CD14-positive monocyte (primary cell): Measurements from ENCODE around the gene THEM4. TPM values are rescaled to one million over a fixed set of nuclear protein-coding genes. Genes with fewer than 3 reads are reported as not detected.

Experiments used
- DNase-seq, 3 donors: peaks; one replicate each; pipeline ENCODE4 v3.0.0-alpha.2; 2011 to 2022
- H2AFZ ChIP-seq: 2 replicates; pipeline ENCODE4 v1.6.0; 2012; ENCODE audit warnings: mild to moderate bottlenecking, low read depth, low read length, inconsistent platforms; ENCODE audit not compliant: insufficient read depth, poor library complexity, severe bottlenecking
- H3K27ac ChIP-seq, 2 donors: 1 replicate in 1 of 2; 2 replicates in 1 of 2; pipeline ENCODE4 v1.5.1; 2012 to 2013; ENCODE audit warnings: low read length in 2 of 2, control low read depth in 1 of 2, inconsistent platforms in 1 of 2, low read depth in 1 of 2, mild to moderate bottlenecking in 1 of 2
- H3K27me3 ChIP-seq, 2 donors: one replicate each; pipeline versions ENCODE4 v1.6.0 to v1.6.1; 2011 to 2013; ENCODE audit warnings: low read length in 2 of 2; ENCODE audit not compliant: control insufficient read depth in 2 of 2, insufficient read depth in 2 of 2
- H3K36me3 ChIP-seq, 2 donors: replicated peaks in 1 of 2; 1 replicate in 1 of 2; 2 replicates in 1 of 2; pipeline versions ENCODE4 v1.5.1 to v1.6.1; 2012 to 2013; ENCODE audit warnings: low read length in 2 of 2, control low read depth in 1 of 2, inconsistent platforms in 1 of 2, mild to moderate bottlenecking in 1 of 2; ENCODE audit not compliant: insufficient read depth in 2 of 2, control insufficient read depth in 1 of 2
- H3K4me1 ChIP-seq, 2 donors: 1 replicate in 1 of 2; 2 replicates in 1 of 2; pipeline versions ENCODE4 v1.5.1 to v1.6.1; 2012 to 2013; ENCODE audit warnings: low read length in 2 of 2, control low read depth in 1 of 2, inconsistent platforms in 1 of 2, mild to moderate bottlenecking in 1 of 2, moderate library complexity in 1 of 2; ENCODE audit not compliant: insufficient read depth in 2 of 2, control insufficient read depth in 1 of 2
- H3K4me2 ChIP-seq: replicated peaks from 2 replicates; pipeline ENCODE3; 2012; ENCODE audit warnings: low read length, moderate library complexity, mild to moderate bottlenecking; ENCODE audit not compliant: poor library complexity, severe bottlenecking; ENCODE audit errors: extremely low read depth
- H3K4me3 ChIP-seq, 3 experiments: fragments of 200-600 bp in 1 of 3; sonication (generic) in 1 of 3; replicated peaks in 1 of 3; 1 replicate in 2 of 3; 2 replicates in 1 of 3; pipeline ENCODE4 v1.5.1; 2011 to 2013; ENCODE audit warnings: low read length in 3 of 3, mild to moderate bottlenecking in 3 of 3, control low read depth in 2 of 3, low read depth in 2 of 3, inconsistent platforms in 1 of 3, moderate library complexity in 1 of 3
- H3K79me2 ChIP-seq: 2 replicates; pipeline ENCODE4 v1.6.0; 2012; ENCODE audit warnings: mild to moderate bottlenecking, control low read depth, inconsistent platforms, low read length, moderate library complexity; ENCODE audit not compliant: insufficient read depth
- H3K9ac ChIP-seq: 2 replicates; pipeline ENCODE4 v1.6.0; 2017; ENCODE audit warnings: low read length, mild to moderate bottlenecking; ENCODE audit not compliant: insufficient read depth, poor library complexity, severe bottlenecking
- H3K9me3 ChIP-seq, 2 donors: replicated peaks in 1 of 2; 1 replicate in 1 of 2; 2 replicates in 1 of 2; pipeline versions ENCODE4 v1.5.1 to v1.6.1; 2012 to 2013; ENCODE audit warnings: low read length in 2 of 2, control low read depth in 1 of 2; ENCODE audit not compliant: control insufficient read depth in 1 of 2, insufficient read depth in 1 of 2
- H4K20me1 ChIP-seq: 2 replicates; pipeline ENCODE4 v1.6.0; 2012; ENCODE audit warnings: mild to moderate bottlenecking, low read length, control low read depth, moderate library complexity; ENCODE audit not compliant: insufficient read depth
- H3K27ac Mint-ChIP-seq, 7 donors: one replicate each; pipeline ENCODE4 v1.8.0; 2020; ENCODE audit warnings: mild to moderate bottlenecking in 7 of 7, mixed read lengths in 7 of 7, moderate library complexity in 6 of 7, inconsistent platforms in 2 of 7
- H3K27me3 Mint-ChIP-seq, 3 donors: one replicate each; pipeline ENCODE4 v1.8.0; 2021 to 2022; ENCODE audit warnings: low read depth in 3 of 3, mild to moderate bottlenecking in 3 of 3, mixed read lengths in 3 of 3, moderate library complexity in 3 of 3, inconsistent platforms in 1 of 3
- H3K36me3 Mint-ChIP-seq, 2 donors: one replicate each; pipeline ENCODE4 v1.8.0; 2020; ENCODE audit warnings: mixed read lengths in 2 of 2, inconsistent platforms in 1 of 2, mild to moderate bottlenecking in 1 of 2
- H3K4me1 Mint-ChIP-seq: one replicate; pipeline ENCODE4 v1.8.0; 2020; ENCODE audit warnings: mild to moderate bottlenecking, mixed read lengths
- H3K4me3 Mint-ChIP-seq, 2 donors: one replicate each; pipeline ENCODE4 v1.8.0; 2020; ENCODE audit warnings: mild to moderate bottlenecking in 2 of 2, mixed read lengths in 2 of 2, moderate library complexity in 1 of 2
- H3K9me3 Mint-ChIP-seq, 7 donors: one replicate each; pipeline ENCODE4 v1.8.0; 2020 to 2022; ENCODE audit warnings: mixed read lengths in 7 of 7, mild to moderate bottlenecking in 6 of 7, moderate library complexity in 6 of 7, inconsistent platforms in 2 of 7
- WGBS: methylation state at CpG from one replicate; pipeline ENCODE4 v1.1.5; 2013; ENCODE audit warnings: missing lambda C conversion rate; ENCODE audit not compliant: insufficient coverage; 5-methylcytosine and 5-hydroxymethylcytosine counted together
- intact Hi-C, 2 donors: fragments of 100-400 bp; cut with micrococcal nuclease; formaldehyde crosslinking; loops; one replicate each; pipeline versions ENCODE4 v1.15.0 to v1.15.1; 2023
- polyA plus RNA-seq, 3 donors: library from polyadenylated mRNA; depleted of rRNA in 1 of 3; unstranded in 2 of 3; stranded (reverse) in 1 of 3; fragments of 300-500 nt in 2 of 3; fragments of >200 nt in 1 of 3; fragmentation: Illumina TruSeq in 2 of 3; gene quantifications; 1 replicate in 2 of 3; 2 replicates in 1 of 3; pipeline ENCODE4 v1.2.3, GENCODE V29; 2012 to 2021
- TF ChIP-seq, protein P1 (sequence below): fragments of 200-600 bp; IDR thresholded peaks from one replicate; pipeline ENCODE4 v1.8.0; 2022; ENCODE audit warnings: antibody characterized with exemption, mild to moderate bottlenecking

Gene THEM4
- polyA plus RNA-seq, 3 donors = 3.7 to 6.0 (median 4.6) TPM

GRCh38 chr1:151831256-151831591, 78.1 kb downstream of the THEM4 start:
- no peak for DNase-seq
- H3K27ac ChIP-seq = no peak overlapping the region
- peaks cover 66 to 89% of the 10 kb centered on the region in 2 donors for H3K4me1 ChIP-seq
- peaks cover 81% of the 10 kb centered on the region for H3K4me1 Mint-ChIP-seq
- H2AFZ ChIP-seq = peak overlapping the region; percentile 23
- H3K27me3 ChIP-seq = no peaks in the 10 kb centered on the region
- WGBS = 65% methylated on average over 4 of the region's 4 CpGs
- no peaks in the 10 kb centered on the region for H3K36me3 Mint-ChIP-seq
- H3K4me3 Mint-ChIP-seq = no peak overlapping the region
- no peak overlapping the region for H3K9ac ChIP-seq
- TF ChIP-seq, protein P1, sequence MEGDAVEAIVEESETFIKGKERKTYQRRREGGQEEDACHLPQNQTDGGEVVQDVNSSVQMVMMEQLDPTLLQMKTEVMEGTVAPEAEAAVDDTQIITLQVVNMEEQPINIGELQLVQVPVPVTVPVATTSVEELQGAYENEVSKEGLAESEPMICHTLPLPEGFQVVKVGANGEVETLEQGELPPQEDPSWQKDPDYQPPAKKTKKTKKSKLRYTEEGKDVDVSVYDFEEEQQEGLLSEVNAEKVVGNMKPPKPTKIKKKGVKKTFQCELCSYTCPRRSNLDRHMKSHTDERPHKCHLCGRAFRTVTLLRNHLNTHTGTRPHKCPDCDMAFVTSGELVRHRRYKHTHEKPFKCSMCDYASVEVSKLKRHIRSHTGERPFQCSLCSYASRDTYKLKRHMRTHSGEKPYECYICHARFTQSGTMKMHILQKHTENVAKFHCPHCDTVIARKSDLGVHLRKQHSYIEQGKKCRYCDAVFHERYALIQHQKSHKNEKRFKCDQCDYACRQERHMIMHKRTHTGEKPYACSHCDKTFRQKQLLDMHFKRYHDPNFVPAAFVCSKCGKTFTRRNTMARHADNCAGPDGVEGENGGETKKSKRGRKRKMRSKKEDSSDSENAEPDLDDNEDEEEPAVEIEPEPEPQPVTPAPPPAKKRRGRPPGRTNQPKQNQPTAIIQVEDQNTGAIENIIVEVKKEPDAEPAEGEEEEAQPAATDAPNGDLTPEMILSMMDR = no peak
- H3K36me3 ChIP-seq = no peaks in the 10 kb centered on the region
- no peaks in the 10 kb centered on the region for H3K9me3 ChIP-seq
- H3K79me2 ChIP-seq = no peaks in the 10 kb centered on the region
- H3K4me2 ChIP-seq = no peak overlapping the region
- no peaks in the 10 kb centered on the region for H4K20me1 ChIP-seq
- H3K4me3 ChIP-seq = no peak overlapping the region
- peak overlapping the region in 1 of 7 donors; percentile 36 for H3K27ac Mint-ChIP-seq
- H3K9me3 Mint-ChIP-seq = no peaks in the 10 kb centered on the region
- intact Hi-C loops = no loop called here
- peaks cover 1 to 18% (median 4%) of the 10 kb centered on the region in 3 donors for H3K27me3 Mint-ChIP-seq

GRCh38 chr1:151830055-151830454, 79.3 kb downstream of the THEM4 start:
- H3K4me1 Mint-ChIP-seq = peaks cover 70% of the 10 kb centered on the region
- Histone ChIP-seq H3K4me1 (peaks cover 62 to 77% of the 10 kb centered on the region in 2 donors), H3K9ac (no peak overlapping the region), H2AFZ (no peak overlapping the region), H3K27me3 (no peaks in the 10 kb centered on the region), H3K9me3 (no peaks in the 10 kb centered on the region), H3K27ac (no peak overlapping the region), H3K79me2 (no peaks in the 10 kb centered on the region), H3K4me2 (no peak overlapping the region), H3K4me3 (no peak overlapping the region), H4K20me1 (no peaks in the 10 kb centered on the region), H3K36me3 (no peaks in the 10 kb centered on the region)
- TF ChIP-seq, protein P1 = no peak
- H3K27ac Mint-ChIP-seq = no peak overlapping the region
- no peak for DNase-seq
- H3K4me3 Mint-ChIP-seq = peak overlapping the region in 1 of 2 donors; percentile 30
- intact Hi-C loops = no loop called here
- 54% methylated on average over 2 of the region's 6 CpGs for WGBS
- H3K9me3 Mint-ChIP-seq = no peaks in the 10 kb centered on the region
- H3K36me3 Mint-ChIP-seq = no peaks in the 10 kb centered on the region
- H3K27me3 Mint-ChIP-seq = peaks cover 1 to 11% (median 3%) of the 10 kb centered on the region in 3 donors
